HEK293 (cell line): Measurements from ENCODE around the gene STPG2.

Source experiments
- CTCF ChIA-PET: fragments of 350-600 bp; formaldehyde crosslinking; extraction: SDS; loops from one replicate; lab custom pipeline; 2021; ENCODE audit warnings: antibody characterized with exemption; lab: Yijun Ruan, JAX
- POLR2A ChIA-PET: fragments of 300-600 bp; formaldehyde crosslinking; extraction: SDS; loops from one replicate; lab custom pipeline; 2020; ENCODE audit warnings: antibody characterized with exemption, inconsistent platforms; lab: Yijun Ruan, JAX
- H3K27ac ChIP-seq: fragments of 200-500 bp; sonication (Bioruptor generic); 2 replicates; pipeline ENCODE4 v1.5.1; 2014; ENCODE audit warnings: low read depth, low read length, control low read depth, inconsistent platforms; ENCODE audit errors: extremely low read depth
- H3K36me3 ChIP-seq, 2 experiments: fragments of 200-500 bp in 1 of 2; sonication (Bioruptor generic) in 1 of 2; 1 replicate in 1 of 2; 2 replicates in 1 of 2; pipeline ENCODE4 v1.5.1; 2014 to 2017; ENCODE audit warnings: inconsistent platforms in 2 of 2, low read length in 2 of 2; ENCODE audit not compliant: control insufficient read depth in 2 of 2, insufficient read depth in 1 of 2
- H3K4me1 ChIP-seq: fragments of 200-500 bp; sonication (Bioruptor generic); 2 replicates; pipeline ENCODE4 v1.5.1; 2014; ENCODE audit warnings: mild to moderate bottlenecking, low read length, inconsistent platforms; ENCODE audit not compliant: control insufficient read depth, insufficient read depth
- H3K4me3 ChIP-seq: 2 replicates; pipeline ENCODE4 v1.5.1; 2011; ENCODE audit warnings: low read depth, mild to moderate bottlenecking, control low read depth, low read length, moderate library complexity
- H3K9me3 ChIP-seq: fragments of 200-500 bp; sonication (Bioruptor generic); 2 replicates; pipeline ENCODE4 v1.5.1; 2014; ENCODE audit warnings: low read depth, low read length, inconsistent platforms; ENCODE audit not compliant: control insufficient read depth, insufficient read depth
- PRDM10 ChIP-seq: fragments of 450-650 bp; formaldehyde crosslinking; IDR thresholded peaks from 2 replicates; pipeline ENCODE4 v1.5.1; 2016; ENCODE audit warnings: missing biosample characterization, missing genetic modification characterization
- ZBTB17 ChIP-seq: fragments of 450-650 bp; formaldehyde crosslinking; IDR thresholded peaks from 2 replicates; pipeline ENCODE4 v1.5.1; 2016; ENCODE audit warnings: missing biosample characterization, missing genetic modification characterization
- ZEB2 ChIP-seq: fragments of 450-650 bp; formaldehyde crosslinking; IDR thresholded peaks from 2 replicates; pipeline ENCODE4 v1.5.1; 2016; ENCODE audit warnings: missing biosample characterization, missing genetic modification characterization
- ZFP37 ChIP-seq: fragments of 450-650 bp; formaldehyde crosslinking; IDR thresholded peaks from 2 replicates; pipeline ENCODE4 v1.5.1; 2016; ENCODE audit warnings: missing biosample characterization, missing genetic modification characterization
- ZIC2 ChIP-seq: fragments of 450-650 bp; formaldehyde crosslinking; IDR thresholded peaks from 2 replicates; pipeline ENCODE4 v1.5.1; 2016; ENCODE audit warnings: missing biosample characterization, missing genetic modification characterization
- ZNF121 ChIP-seq: fragments of 450-650 bp; formaldehyde crosslinking; IDR thresholded peaks from 2 replicates; pipeline ENCODE4 v1.5.1; 2016; ENCODE audit warnings: missing biosample characterization, missing genetic modification characterization
- ZNF169 ChIP-seq: fragments of 450-650 bp; formaldehyde crosslinking; IDR thresholded peaks from 2 replicates; pipeline ENCODE4 v1.5.1; 2016; ENCODE audit warnings: missing biosample characterization, missing genetic modification characterization
- ZNF266 ChIP-seq: fragments of 450-650 bp; formaldehyde crosslinking; IDR thresholded peaks from 2 replicates; pipeline ENCODE4 v1.5.1; 2016; ENCODE audit warnings: missing biosample characterization, missing genetic modification characterization, low read depth
- ZNF302 ChIP-seq: fragments of 450-650 bp; formaldehyde crosslinking; IDR thresholded peaks from 2 replicates; pipeline ENCODE4 v1.5.1; 2016; ENCODE audit warnings: missing biosample characterization, missing genetic modification characterization, low read depth
- ZNF426 ChIP-seq: fragments of 450-650 bp; formaldehyde crosslinking; IDR thresholded peaks from 2 replicates; pipeline ENCODE4 v1.5.1; 2017; ENCODE audit warnings: missing biosample characterization, missing genetic modification characterization, mild to moderate bottlenecking, inconsistent platforms, moderate library complexity
- ZNF473 ChIP-seq: fragments of 450-650 bp; formaldehyde crosslinking; IDR thresholded peaks from 2 replicates; pipeline ENCODE4 v1.5.1; 2017; ENCODE audit warnings: missing biosample characterization, missing genetic modification characterization
- ZNF561 ChIP-seq: fragments of 450-650 bp; IDR thresholded peaks from 2 replicates; pipeline ENCODE4 v1.5.1; 2018; ENCODE audit warnings: missing biosample characterization, missing genetic modification characterization, borderline replicate concordance
- ZNF596 ChIP-seq: fragments of 450-650 bp; IDR thresholded peaks from 2 replicates; pipeline ENCODE4 v1.5.0; 2018; ENCODE audit warnings: missing biosample characterization, mild to moderate bottlenecking, missing genetic modification characterization, moderate library complexity
- ZNF654 ChIP-seq: fragments of 450-650 bp; formaldehyde crosslinking; IDR thresholded peaks from 2 replicates; pipeline ENCODE4 v1.5.1; 2016; ENCODE audit warnings: low read depth, missing biosample characterization, missing genetic modification characterization
- ZNF704 ChIP-seq: fragments of 450-650 bp; formaldehyde crosslinking; IDR thresholded peaks from 2 replicates; pipeline ENCODE4 v1.5.1; 2016; ENCODE audit warnings: missing biosample characterization, missing genetic modification characterization
- TF ChIP-seq, protein P1 (sequence below): fragments of 450-650 bp; formaldehyde crosslinking; IDR thresholded peaks from 2 replicates; pipeline ENCODE4 v1.5.1; 2016; ENCODE audit warnings: missing biosample characterization, missing genetic modification characterization, low read depth
- TF ChIP-seq, protein P2 (sequence below): fragments of 450-650 bp; formaldehyde crosslinking; IDR thresholded peaks from 2 replicates; pipeline ENCODE4 v1.5.0; 2017; ENCODE audit warnings: missing biosample characterization, missing genetic modification characterization, borderline replicate concordance

The STPG2 gene

DNA sequence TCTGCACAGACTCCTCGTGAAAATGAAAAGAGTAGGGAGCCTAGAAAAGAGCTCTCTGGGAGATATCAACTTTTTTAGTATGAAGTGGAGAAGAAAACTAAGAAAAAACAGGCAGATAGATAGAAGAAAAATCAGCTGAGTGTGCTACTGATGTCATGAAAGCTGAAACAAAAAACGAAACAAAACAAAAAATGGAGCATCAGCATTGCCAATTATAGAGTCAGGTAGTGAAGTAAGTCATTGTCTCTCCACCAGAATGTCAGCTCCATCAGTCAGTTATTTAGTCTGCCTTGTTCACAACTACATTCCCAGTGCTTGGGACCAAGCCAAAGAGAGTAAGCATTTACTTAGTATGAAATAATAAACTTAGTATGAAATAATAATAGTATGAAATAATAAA, 595.1 kb downstream of the STPG2 start:
- H3K36me3 ChIP-seq: no peaks in the 10 kb centered on the region
- TF ChIP-seq, protein P1, sequence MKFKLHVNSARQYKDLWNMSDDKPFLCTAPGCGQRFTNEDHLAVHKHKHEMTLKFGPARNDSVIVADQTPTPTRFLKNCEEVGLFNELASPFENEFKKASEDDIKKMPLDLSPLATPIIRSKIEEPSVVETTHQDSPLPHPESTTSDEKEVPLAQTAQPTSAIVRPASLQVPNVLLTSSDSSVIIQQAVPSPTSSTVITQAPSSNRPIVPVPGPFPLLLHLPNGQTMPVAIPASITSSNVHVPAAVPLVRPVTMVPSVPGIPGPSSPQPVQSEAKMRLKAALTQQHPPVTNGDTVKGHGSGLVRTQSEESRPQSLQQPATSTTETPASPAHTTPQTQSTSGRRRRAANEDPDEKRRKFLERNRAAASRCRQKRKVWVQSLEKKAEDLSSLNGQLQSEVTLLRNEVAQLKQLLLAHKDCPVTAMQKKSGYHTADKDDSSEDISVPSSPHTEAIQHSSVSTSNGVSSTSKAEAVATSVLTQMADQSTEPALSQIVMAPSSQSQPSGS (tag by site-specific recombination): no peak
- TF ChIP-seq ZNF654 (no peak), ZBTB17 (tag by site-specific recombination) (no peak), ZNF473 (tag by site-specific recombination) (no peak), ZNF596 (tag by site-specific recombination) (no peak), ZNF169 (no peak)
- TF ChIP-seq, protein P2, sequence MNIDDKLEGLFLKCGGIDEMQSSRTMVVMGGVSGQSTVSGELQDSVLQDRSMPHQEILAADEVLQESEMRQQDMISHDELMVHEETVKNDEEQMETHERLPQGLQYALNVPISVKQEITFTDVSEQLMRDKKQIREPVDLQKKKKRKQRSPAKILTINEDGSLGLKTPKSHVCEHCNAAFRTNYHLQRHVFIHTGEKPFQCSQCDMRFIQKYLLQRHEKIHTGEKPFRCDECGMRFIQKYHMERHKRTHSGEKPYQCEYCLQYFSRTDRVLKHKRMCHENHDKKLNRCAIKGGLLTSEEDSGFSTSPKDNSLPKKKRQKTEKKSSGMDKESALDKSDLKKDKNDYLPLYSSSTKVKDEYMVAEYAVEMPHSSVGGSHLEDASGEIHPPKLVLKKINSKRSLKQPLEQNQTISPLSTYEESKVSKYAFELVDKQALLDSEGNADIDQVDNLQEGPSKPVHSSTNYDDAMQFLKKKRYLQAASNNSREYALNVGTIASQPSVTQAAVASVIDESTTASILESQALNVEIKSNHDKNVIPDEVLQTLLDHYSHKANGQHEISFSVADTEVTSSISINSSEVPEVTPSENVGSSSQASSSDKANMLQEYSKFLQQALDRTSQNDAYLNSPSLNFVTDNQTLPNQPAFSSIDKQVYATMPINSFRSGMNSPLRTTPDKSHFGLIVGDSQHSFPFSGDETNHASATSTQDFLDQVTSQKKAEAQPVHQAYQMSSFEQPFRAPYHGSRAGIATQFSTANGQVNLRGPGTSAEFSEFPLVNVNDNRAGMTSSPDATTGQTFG: no peak
- no peaks in the 10 kb centered on the region for H3K4me1 ChIP-seq
- no peak overlapping the region for H3K4me3 ChIP-seq
- H3K9me3 ChIP-seq: no peaks in the 10 kb centered on the region
- CTCF ChIA-PET: no interaction called here
- H3K27ac ChIP-seq: no peak overlapping the region
- POLR2A ChIA-PET: no interaction called here

DNA sequence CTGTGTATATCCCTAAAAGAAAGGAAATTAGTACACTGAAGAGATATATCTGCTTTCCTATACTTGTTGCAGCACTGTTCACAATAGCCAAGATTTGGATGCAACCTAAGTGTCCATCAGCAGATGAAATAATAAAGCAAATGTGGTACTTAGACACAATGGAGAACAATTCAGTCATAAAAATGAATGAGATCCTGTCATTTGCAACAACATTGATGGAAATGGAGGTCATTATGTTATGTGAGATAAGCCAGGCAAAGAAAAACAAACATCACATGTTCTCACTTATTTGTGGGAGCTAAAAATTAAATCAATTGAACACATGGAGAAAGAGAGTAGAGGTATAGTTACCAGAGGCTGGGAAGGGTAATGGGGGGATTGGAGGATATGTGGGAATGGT, 611.9 kb downstream of the STPG2 start:
- no peaks in the 10 kb centered on the region for H3K9me3 ChIP-seq
- no peaks in the 10 kb centered on the region for H3K36me3 ChIP-seq
- TF ChIP-seq ZNF561 (no peak), ZIC2 (tag by site-specific recombination) (no peak), ZNF704 (tag by site-specific recombination) (no peak), ZNF121 (tag by site-specific recombination) (no peak), ZNF302 (no peak), ZFP37 (no peak), PRDM10 (tag by site-specific recombination) (no peak), ZNF266 (tag by site-specific recombination) (no peak), ZNF426 (tag by site-specific recombination) (no peak), ZEB2 (tag by site-specific recombination) (no peak)
- TF ChIP-seq, all 188 proteins: peak for 0
- H3K4me3 ChIP-seq: no peak overlapping the region
- no peaks in the 10 kb centered on the region for H3K4me1 ChIP-seq
- no peak overlapping the region for H3K27ac ChIP-seq
- POLR2A ChIA-PET: no interaction called here
- CTCF ChIA-PET: interaction anchor here (0.6 to 0.7 kb wide), 2 partner anchors 10 to 475 kb away, joined by 3 read pairs; no protein-coding TSS in a partner anchor
